HG03280 (cell line): ENCODE results near the gene USP24.

Experiments used
- ATAC-seq: cut with Tn5 transposase; IDR thresholded peaks from one replicate; pipeline ENCODE4 v1.9.1; 2021; ENCODE audit warnings: mild to moderate bottlenecking, moderate library complexity; ENCODE audit not compliant: unreplicated experiment

The USP24 gene

GRCh38 chr1:55215194-55216021 is at the start of gene USP24:
Gene USP24, minus strand, starts transcription at chr1:55215364. Its CDS starts 251 bp downstream, at chr1:55215113.
- ATAC-seq = peak; percentile 82

- ATAC-seq = no peak
Observed at GRCh38 chr1:55262822-55263221, 47.7 kb upstream of the USP24 start.

- ATAC-seq = peak; percentile 43
Observed at GRCh38 chr1:55259911-55260609, 44.9 kb upstream of the USP24 start.

GRCh38 chr1:55257958-55258357 is 42.8 kb upstream of the USP24 start:
- no peak for ATAC-seq

- ATAC-seq = no peak
Observed at GRCh38 chr1:55255901-55256300, 40.7 kb upstream of the USP24 start.

- ATAC-seq = no peak
Observed at GRCh38 chr1:55252942-55253589, 37.9 kb upstream of the USP24 start.

GRCh38 chr1:55250399-55251075 is 35.4 kb upstream of the USP24 start:
- ATAC-seq = no peak

- ATAC-seq = no peak
Observed at GRCh38 chr1:55249646-55250398, 34.7 kb upstream of the USP24 start.

- no peak for ATAC-seq
Observed at GRCh38 chr1:55246896-55247295, 31.7 kb upstream of the USP24 start.

- no peak for ATAC-seq
Observed at GRCh38 chr1:55246331-55246730, 31.2 kb upstream of the USP24 start.

GRCh38 chr1:55245781-55246180 is 30.6 kb upstream of the USP24 start:
- no peak for ATAC-seq

- no peak for ATAC-seq
Observed at GRCh38 chr1:55244476-55245099, 29.4 kb upstream of the USP24 start.

GRCh38 chr1:55243655-55244054 is 28.5 kb upstream of the USP24 start:
- ATAC-seq = no peak

GRCh38 chr1:55239548-55239947 is 24.4 kb upstream of the USP24 start:
- no peak for ATAC-seq

- no peak for ATAC-seq
Observed at GRCh38 chr1:55235722-55236121, 20.6 kb upstream of the USP24 start.

- ATAC-seq = no peak
Observed at GRCh38 chr1:55234016-55234415, 18.9 kb upstream of the USP24 start.

GRCh38 chr1:55233145-55233777 is 18.1 kb upstream of the USP24 start:
- ATAC-seq = no peak

- ATAC-seq = no peak
Observed at GRCh38 chr1:55232448-55233144, 17.4 kb upstream of the USP24 start.

- ATAC-seq = no peak
Observed at GRCh38 chr1:55231745-55232144, 16.6 kb upstream of the USP24 start.
